SK-N-SH (cell line): ENCODE data around the gene WTAP.

Source experiments
- ELF1 ChIP-seq: IDR thresholded peaks from 2 replicates; pipeline ENCODE4 v1.4.0; 2012
- FOXJ3 ChIP-seq: sonication (generic); formaldehyde crosslinking; IDR thresholded peaks from 2 replicates; pipeline ENCODE4 v1.5.1; 2020; ENCODE audit warnings: mild to moderate bottlenecking, missing genetic modification reagents
- JUND ChIP-seq: IDR thresholded peaks from 2 replicates; pipeline ENCODE4 v1.4.0; 2012
- POLR2AphosphoS5 ChIP-seq: IDR thresholded peaks from 2 replicates; pipeline ENCODE4 v1.6.1; 2012; ENCODE audit warnings: low read depth, low read length
- RCOR1 ChIP-seq: fragments of 150-350 bp; IDR thresholded peaks from 2 replicates; pipeline ENCODE4 v1.6.1; 2017; ENCODE audit warnings: antibody characterized with exemption, low read length
- TAF1 ChIP-seq: IDR thresholded peaks from 2 replicates; pipeline ENCODE4 v1.6.1; 2012; ENCODE audit warnings: low read depth, mild to moderate bottlenecking, low read length, moderate library complexity, borderline replicate concordance
- YY1 ChIP-seq: IDR thresholded peaks from 2 replicates; pipeline ENCODE4 v1.4.0; 2012; ENCODE audit warnings: low read depth, mild to moderate bottlenecking
- TF ChIP-seq, protein P1 (sequence below): fragments of 200-600 bp; sonication (generic); IDR thresholded peaks from 2 replicates; pipeline ENCODE4 v1.6.1; 2017; ENCODE audit warnings: antibody characterized with exemption, mild to moderate bottlenecking, moderate library complexity

DNA sequence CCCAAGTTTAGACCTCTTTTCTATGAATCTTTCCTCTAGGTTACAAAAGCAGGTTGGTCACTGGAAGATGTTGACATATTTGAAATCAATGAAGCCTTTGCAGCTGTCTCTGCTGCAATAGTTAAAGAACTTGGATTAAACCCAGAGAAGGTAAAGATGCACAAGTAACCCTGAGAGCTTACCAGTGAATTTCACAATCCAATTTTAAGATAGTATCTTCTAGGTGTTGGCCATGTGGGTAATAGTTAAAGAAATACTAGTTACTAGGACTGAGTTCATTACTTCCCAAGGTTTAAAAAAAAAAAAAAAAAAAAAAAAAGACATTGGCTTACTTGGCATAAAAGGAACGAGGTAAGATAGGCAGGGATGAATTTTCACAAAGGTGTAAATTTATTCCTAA lies 50.8 kb downstream of the WTAP start:
- TF ChIP-seq, protein P1, sequence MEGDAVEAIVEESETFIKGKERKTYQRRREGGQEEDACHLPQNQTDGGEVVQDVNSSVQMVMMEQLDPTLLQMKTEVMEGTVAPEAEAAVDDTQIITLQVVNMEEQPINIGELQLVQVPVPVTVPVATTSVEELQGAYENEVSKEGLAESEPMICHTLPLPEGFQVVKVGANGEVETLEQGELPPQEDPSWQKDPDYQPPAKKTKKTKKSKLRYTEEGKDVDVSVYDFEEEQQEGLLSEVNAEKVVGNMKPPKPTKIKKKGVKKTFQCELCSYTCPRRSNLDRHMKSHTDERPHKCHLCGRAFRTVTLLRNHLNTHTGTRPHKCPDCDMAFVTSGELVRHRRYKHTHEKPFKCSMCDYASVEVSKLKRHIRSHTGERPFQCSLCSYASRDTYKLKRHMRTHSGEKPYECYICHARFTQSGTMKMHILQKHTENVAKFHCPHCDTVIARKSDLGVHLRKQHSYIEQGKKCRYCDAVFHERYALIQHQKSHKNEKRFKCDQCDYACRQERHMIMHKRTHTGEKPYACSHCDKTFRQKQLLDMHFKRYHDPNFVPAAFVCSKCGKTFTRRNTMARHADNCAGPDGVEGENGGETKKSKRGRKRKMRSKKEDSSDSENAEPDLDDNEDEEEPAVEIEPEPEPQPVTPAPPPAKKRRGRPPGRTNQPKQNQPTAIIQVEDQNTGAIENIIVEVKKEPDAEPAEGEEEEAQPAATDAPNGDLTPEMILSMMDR = no peak
- TF ChIP-seq ELF1 = no peak
- no peak for TF ChIP-seq RCOR1
- TF ChIP-seq TAF1 = no peak
- TF ChIP-seq YY1 = no peak
- TF ChIP-seq FOXJ3 (CRISPR knock-in tag) = no peak
- no peak for TF ChIP-seq POLR2AphosphoS5
- no peak for TF ChIP-seq JUND
